Activated CD8-positive, alpha-beta memory T cell treated with anti-CD3 and anti-CD28 coated beads for 36 hours (primary cell): ENCODE results near the gene SPRN. TPM values are rescaled to one million over a fixed set of nuclear protein-coding genes. Genes with fewer than 3 reads are reported as not detected.
"Not testable (repeated sequence)": the region's sequence is repeated elsewhere in the genome, so short reads cannot be mapped to it uniquely, and the experiment has no call there.

ENCODE experiments used
- CTCF ChIA-PET: fragments of 350-600 bp; sonication (Branson Sonifier 250); formaldehyde crosslinking; loops from one replicate; lab custom pipeline; 2021; ENCODE audit warnings: antibody characterized with exemption; lab: Charles Lee
- POLR2A ChIA-PET: fragments of 350-600 bp; sonication (Branson Sonifier 250); formaldehyde crosslinking; loops from one replicate; lab custom pipeline; 2021; ENCODE audit warnings: antibody characterized with exemption; lab: Charles Lee
- total RNA-seq, 2 experiments: library from RNA; stranded (reverse); gene quantifications; one replicate each; pipeline ENCODE4 v1.2.3, GENCODE V29; 2021

The SPRN gene
- total RNA-seq, 2 experiments from 2014 or later: not detected

DNA sequence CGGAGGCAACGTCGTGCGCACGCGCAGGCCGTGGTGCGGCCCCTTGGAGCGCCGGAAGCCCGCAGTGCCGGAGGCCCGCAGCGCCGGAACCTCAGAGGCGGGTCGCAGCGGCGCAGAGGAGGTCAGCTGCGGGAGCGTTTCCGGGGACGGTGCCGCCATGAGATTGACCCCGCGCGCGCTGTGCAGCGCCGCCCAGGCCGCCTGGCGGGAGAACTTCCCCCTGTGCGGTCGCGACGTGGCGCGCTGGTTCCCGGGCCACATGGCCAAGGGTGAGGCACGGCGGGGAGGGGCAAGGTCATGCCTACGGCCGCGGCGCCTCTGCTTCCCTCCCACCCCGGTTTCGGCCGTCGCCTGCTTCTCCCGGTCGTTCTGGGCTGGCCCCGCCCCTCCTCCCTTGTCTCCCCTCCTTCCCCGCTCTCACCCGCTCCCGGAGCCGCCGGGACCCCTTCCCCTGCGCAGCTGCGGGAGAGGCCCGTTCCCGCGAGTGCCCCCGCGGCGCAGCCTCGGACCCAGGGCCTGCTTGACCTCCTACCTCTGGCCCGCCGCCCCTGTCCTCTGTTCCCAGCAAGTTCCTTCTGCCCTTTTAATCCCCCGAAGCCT lies 30.3 kb downstream of the SPRN start, which contains the start of gene MTG1:
Gene MTG1, plus strand, starts transcription at position 94 of the 600 bp plus-strand sequence. Its CDS starts 64 bp downstream, at position 158.
- ChIA-PET POLR2A (no interaction called here), CTCF (interaction anchor here (1.8 kb wide), 1 partner anchor 65 kb away, joined by 6 read pairs; no protein-coding TSS in a partner anchor)

GRCh38 chr10:133393401-133394063 lies 30.9 kb downstream of the SPRN start:
- POLR2A ChIA-PET: no interaction called here

GRCh38 chr10:133391761-133392518 lies 32.5 kb downstream of the SPRN start:
- ChIA-PET POLR2A (interaction anchor here (1.8 kb wide), 1 partner anchor 13 kb away, joined by 5 read pairs; the partner anchor contains the start of gene PAOX), CTCF (interaction anchor here (1.2 to 2.7 kb wide), 2 partner anchors 62 to 116 kb away, joined by 4 to 16 read pairs; no protein-coding TSS in a partner anchor)

More at GRCh38 chr10:133393401-133394063, 30.9 kb downstream of the SPRN start:
- CTCF ChIA-PET: no interaction called here

DNA sequence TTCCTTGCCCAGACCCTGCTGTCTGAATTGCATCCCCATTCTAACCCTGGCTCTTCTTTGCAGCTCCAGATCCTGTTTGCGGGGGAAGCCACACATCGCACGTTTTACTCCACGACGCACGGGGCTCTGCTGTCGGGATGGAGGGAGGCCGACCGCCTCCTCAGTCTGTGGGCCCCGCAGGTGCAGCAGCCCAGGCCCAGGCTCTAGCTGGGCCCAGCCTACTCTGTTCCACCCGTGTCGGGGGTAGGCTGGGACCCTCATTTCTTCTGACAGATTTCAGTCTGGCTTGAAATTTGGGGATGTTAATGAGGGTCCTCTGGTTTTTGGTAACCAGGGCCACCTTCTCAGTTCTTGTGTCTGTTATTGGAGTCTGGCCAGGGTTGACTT lies 33.2 kb downstream of the SPRN start:
- ChIA-PET CTCF (interaction anchor here (1.2 to 2.7 kb wide), 3 partner anchors 10 to 115 kb away, joined by 4 to 16 read pairs (median 4); no protein-coding TSS in a partner anchor), POLR2A (interaction anchor here (1.0 to 1.8 kb wide), 2 partner anchors 11 to 13 kb away, joined by 3 to 5 read pairs; partner anchors contain the start of gene PAOX)

- ChIA-PET CTCF (interaction anchor here (1.2 to 2.7 kb wide), 4 partner anchors 11 to 115 kb away, joined by 3 to 16 read pairs (median 4); partner anchors contain the start of gene FUOM), POLR2A (interaction anchor here (0.6 to 1.8 kb wide), 4 partner anchors 11 to 47 kb away, joined by 3 to 5 read pairs (median 4); partner anchors contain the start of gene PAOX)
Measured at GRCh38 chr10:133390597-133391248, 33.7 kb downstream of the SPRN start.

- CTCF ChIA-PET: interaction anchor here (1.2 to 2.7 kb wide), 3 partner anchors 32 to 60 kb away, joined by 3 to 16 read pairs (median 3); partner anchors contain the start of gene FUOM
Measured at GRCh38 chr10:133388973-133389818, 35.2 kb downstream of the SPRN start.

GRCh38 chr10:133388236-133388972 lies 36.0 kb downstream of the SPRN start:
- CTCF ChIA-PET: interaction anchor here (1.1 to 1.2 kb wide), 2 partner anchors 49 to 58 kb away, joined by 3 read pairs; no protein-coding TSS in a partner anchor
- POLR2A ChIA-PET: interaction anchor here (1.3 kb wide), 1 partner anchor 10 kb away, joined by 3 read pairs; no protein-coding TSS in a partner anchor

More at GRCh38 chr10:133388973-133389818, 35.2 kb downstream of the SPRN start:
- POLR2A ChIA-PET: interaction anchor here (0.9 to 1.3 kb wide), 3 partner anchors 11 to 130 kb away, joined by 3 to 4 read pairs (median 3); no protein-coding TSS in a partner anchor

DNA sequence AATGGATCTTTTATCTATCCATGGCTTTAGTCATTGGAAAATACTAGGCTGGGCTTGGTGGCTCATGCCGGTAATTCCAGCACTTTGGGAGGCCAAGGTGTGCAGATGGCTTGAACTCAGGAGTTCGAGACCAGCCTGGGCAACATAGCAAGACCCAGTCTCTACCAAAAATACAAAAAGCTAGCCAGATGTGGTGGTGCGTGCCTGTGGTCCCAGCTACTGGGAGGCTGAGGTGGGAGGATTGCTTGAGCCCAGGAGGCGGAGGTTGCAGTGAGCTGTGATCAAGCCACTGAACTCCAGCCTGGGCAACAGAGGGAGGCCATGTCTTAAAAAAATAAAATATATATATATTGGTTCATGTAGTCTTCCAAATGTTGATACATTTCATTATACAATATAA lies 37.5 kb downstream of the SPRN start:
- POLR2A ChIA-PET: interaction anchor here (0.6 kb wide), 1 partner anchor 162 kb away, joined by 3 read pairs; no protein-coding TSS in a partner anchor
- CTCF ChIA-PET: not testable (repeated sequence)

DNA sequence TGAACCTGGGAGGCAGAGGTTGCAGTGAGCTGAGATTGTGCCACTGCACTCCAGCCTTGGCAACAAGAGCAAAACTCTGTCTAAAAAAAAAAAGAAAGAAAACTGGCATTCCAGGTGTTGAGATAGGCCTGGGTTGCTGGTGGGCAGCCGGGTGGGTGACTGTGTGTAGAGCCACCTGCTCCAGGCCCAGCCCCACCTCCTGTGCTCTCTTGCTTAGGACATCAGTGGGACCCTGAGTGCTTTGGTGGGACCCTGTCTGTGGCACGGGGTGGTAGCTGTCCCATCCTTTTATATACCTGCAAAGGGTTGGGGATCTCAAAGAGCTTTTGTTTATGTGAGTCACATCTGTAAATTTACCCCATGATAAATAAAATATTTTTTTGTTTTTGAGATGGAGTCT lies 39.2 kb downstream of the SPRN start:
- ChIA-PET CTCF (no interaction called here), POLR2A (no interaction called here)

DNA sequence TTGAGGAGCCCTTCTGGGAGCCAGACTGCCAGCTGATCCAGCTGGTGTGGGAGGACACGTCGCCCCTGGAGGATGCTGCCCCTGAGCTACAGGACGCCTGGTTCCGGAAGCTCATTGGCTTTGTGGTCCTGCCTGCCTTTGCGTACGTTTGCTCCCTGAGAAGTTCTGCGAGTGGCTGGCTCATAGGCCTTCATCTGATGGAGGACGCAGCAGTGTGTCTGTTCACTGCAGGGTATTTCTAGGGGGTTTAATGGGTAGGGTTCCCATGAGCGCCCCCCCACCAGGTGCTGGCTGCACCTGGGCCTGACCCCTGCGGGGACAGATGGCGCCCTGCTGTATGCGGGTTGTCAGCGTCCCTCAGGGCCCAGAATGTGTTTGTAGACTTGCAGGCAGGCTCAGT lies 40.4 kb downstream of the SPRN start:
- POLR2A ChIA-PET: no interaction called here

DNA sequence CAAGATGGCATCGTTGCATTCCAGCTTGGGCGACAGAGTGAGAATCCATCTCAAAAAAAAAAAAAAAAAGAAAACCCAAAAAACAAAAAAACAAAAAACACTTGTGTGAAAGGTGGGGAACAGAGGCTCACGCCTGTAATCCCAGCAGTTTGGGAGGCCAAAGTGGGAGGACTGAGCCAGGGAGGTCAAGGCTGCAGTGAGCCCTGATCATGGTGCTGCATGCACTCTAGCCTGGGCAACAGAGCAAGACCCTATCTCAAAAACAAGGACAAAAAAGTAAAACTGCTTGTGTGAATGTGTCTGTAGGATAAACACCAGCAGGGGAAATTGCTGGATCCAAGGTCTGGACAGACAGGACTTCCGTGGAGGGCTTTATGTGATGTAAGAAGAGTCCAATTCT lies 40.9 kb downstream of the SPRN start:
- ChIA-PET POLR2A (no interaction called here), CTCF (interaction anchor here (1.4 kb wide), 1 partner anchor 55 kb away, joined by 3 read pairs; no protein-coding TSS in a partner anchor)

More for the DNA sequence above, 40.4 kb downstream of the SPRN start:
- CTCF ChIA-PET: no interaction called here

GRCh38 chr10:133381036-133381435 lies 43.4 kb downstream of the SPRN start:
- ChIA-PET CTCF (no interaction called here), POLR2A (no interaction called here)

GRCh38 chr10:133379801-133380666 lies 44.4 kb downstream of the SPRN start:
- CTCF ChIA-PET: interaction anchor here (3.0 kb wide), 1 partner anchor 51 kb away, joined by 9 read pairs; no protein-coding TSS in a partner anchor
- POLR2A ChIA-PET: interaction anchor here (0.7 kb wide), 1 partner anchor 11 kb away, joined by 3 read pairs; no protein-coding TSS in a partner anchor

GRCh38 chr10:133379152-133379800 lies 45.1 kb downstream of the SPRN start, which contains the start of gene PAOX:
Gene PAOX, plus strand, starts transcription at chr10:133379262. Its CDS starts 55 bp downstream, at chr10:133379317.
- POLR2A ChIA-PET: interaction anchor here (1.1 to 1.9 kb wide), 2 partner anchors 10 to 12 kb away, joined by 3 to 5 read pairs; no protein-coding TSS in a partner anchor
- CTCF ChIA-PET: interaction anchor here (3.0 kb wide), 1 partner anchor 50 kb away, joined by 9 read pairs; no protein-coding TSS in a partner anchor
